GM18868 (cell line): ENCODE results near the gene PDE9A.
"Not testable (repeated sequence)": the region's sequence is repeated elsewhere in the genome, so short reads cannot be mapped to it uniquely, and the experiment has no call there.

Source experiments
- ATAC-seq: cut with Tn5 transposase; IDR thresholded peaks from one replicate; pipeline ENCODE4 v1.9.1; 2021; ENCODE audit warnings: mild to moderate bottlenecking, moderate library complexity; ENCODE audit not compliant: unreplicated experiment

PDE9A gene

GRCh38 chr21:42624095-42624790 is 29.2 kb upstream of the PDE9A start:
- no peak for ATAC-seq

GRCh38 chr21:42624936-42625335 is 28.5 kb upstream of the PDE9A start:
- ATAC-seq = no peak

DNA sequence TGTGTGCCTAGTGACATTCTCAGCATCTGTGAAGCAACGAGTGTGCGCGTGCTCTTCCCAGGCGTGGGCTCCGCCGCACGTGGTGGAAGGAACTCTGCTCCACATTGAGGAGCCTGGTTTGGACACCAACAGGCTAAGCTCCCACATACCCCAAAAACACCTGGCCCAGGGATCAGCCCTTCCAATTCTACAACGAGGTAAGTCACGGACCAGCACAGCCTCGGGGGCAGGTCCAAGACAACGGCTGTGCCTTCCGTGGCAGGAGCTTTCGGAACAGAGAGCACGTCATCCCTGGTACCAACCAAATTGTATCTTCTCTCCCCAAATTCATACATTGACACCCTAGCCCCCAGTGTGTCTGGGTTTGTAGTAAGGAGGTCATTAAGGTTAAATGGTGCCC is 27.2 kb upstream of the PDE9A start:
- ATAC-seq = no peak

- ATAC-seq = no peak
Measured at GRCh38 chr21:42627527-42628289, 25.7 kb upstream of the PDE9A start.

DNA sequence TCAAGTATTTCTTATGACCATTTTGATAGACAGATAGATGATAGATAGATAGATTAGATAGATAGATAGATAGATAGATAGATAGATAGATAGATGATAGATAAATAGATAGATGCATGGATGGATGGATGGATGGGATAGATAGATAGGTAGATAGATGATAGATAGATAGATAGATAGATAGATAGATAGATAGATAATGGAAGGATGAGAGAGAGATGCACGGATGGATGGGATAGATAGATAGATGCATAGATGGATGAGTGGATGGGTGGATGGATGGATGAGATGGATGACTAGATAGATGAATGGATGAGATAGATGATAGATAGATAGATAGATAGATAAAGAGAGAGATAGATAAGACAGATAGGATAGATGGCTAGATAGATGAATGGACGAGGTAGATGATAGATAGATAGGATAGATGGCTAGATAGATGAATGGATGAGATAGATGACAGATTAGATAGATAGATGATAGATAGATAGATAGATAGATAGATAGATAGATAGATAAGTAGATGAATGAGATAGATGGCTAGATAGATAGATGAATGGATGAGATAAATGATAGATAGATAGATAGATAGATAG is 24.9 kb upstream of the PDE9A start:
- ATAC-seq = not testable (repeated sequence)

DNA sequence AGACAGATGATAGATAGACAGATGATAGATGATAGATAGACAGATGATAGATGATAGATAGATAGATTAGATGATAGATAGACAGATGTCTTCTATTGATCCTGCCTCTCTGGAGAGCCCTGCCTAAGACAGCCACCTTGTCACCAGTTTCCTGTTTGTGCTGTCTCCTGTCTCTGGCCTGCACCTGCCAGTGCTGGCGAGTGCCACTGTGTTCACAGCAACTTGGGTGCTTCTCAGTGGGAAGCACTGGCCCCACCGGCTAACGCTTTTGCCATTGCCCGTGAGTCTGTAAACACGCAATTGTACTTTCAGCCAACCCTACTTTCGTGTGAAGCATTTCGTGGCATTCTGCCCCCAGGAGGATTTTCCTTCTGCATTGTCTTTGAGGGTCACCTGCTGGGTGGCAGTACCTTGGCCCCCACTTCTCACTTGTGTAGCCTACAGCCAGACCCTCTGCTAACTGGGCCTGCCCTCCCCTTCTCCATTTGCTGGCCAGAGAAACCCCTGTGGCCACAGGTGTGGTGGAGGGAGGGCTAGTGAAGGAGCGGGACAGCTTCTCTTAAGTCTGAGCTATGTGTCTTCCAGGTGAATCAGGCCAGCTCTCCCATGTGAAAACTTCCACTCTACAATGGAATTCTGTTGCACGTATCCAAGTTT is 23.4 kb upstream of the PDE9A start:
- ATAC-seq = no peak

DNA sequence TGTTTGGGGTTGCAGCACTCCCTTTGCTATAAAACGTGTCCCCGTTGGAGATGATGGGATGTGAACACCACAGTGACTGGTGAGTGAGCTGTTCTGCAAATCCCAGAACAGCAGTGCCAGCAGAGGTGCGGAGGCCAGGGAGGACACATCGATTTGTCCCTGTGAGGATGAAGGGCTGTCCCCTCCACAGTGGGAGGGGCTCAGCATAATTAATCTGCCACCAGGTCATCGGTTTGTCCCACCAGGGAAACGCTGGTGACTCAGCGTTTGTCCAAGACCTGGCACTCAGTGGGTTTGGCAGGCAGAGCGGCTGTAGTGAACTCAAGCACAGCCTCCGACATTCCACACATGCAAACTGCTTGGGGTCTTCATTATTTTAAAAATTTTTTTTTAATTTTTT is 22.8 kb upstream of the PDE9A start:
- ATAC-seq = no peak

DNA sequence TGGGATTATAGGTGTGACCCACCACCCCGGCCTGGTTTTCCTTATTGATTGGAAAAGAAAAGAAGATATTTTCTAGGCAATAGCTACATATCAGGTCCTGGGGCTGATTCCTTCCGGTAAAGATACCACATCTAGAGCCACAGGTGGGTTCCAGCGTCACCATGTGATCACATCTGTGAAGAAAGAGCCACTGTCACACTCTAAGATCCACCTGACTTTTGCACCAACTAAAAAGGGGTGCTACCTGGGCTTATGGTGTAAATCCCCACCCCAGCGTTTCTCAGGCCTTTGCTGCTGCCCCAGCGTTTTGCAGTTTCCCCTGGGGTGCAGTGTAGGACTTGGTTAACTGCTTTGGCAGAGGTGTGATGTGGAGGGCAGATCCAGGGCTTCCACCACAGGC is 22.3 kb upstream of the PDE9A start:
- ATAC-seq = no peak

DNA sequence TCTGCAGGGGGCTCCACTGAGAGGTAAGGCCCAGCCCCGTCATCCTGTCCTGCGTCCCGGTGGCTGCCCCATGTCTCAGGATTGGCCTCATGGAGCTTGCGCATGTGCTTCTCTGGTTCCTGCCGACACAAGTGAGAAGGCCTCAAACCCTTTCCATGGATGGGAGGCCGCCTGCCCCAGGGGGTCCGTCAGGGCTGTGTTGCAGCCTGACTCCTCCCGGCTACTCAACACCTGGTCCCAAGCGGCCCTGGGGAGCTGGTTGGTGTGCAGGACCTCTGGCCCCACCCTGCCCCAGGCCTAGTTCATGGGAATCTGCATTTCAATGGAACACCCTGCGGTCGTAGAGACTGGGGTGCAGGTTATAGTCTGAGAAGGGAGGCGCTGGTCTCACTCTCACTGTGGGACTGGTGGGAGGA is 21.1 kb upstream of the PDE9A start:
- ATAC-seq = no peak

DNA sequence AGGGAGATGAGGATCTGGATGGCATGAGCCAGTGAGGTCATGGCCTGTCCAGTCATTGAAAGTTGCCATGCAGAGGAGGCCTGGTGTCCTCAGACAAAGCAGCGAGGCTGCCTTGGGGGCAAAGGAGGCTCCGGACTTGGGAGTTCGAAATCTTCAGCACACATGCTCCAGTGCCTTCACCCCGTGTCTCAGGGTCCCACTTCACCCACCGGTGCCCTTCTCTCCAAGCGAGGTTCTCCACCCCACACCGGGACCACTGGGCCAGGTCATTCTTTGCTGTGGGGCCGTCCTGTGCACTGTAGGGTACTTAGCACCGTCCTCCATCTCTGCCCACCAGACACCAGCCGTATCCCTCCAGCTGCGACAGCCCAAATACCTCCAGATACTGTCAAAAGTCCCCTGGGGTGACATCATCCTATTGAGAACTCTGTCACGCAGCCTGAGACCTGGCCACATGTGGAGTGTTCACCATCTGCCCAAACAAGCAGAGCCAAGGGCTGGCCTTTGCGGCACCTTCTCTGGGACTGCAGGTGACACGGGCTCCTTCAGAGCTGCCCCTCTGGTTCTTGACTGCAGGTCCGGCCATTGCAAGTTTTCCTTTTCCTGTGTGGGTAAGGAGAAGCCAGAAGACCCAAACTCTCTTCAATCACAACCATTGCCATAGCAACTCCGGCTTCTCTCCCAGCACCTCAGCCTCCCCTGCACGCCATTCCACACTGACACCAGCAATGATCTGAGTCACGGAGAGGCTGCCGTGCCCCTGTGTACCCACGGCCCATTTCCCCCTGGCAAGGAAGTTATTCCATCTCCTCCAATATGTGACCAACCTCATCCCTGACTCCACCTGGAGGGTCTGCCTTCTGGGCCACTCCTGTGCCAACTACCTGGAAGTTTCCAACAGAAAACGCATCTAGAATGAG is 20.4 kb upstream of the PDE9A start:
- ATAC-seq = no peak

GRCh38 chr21:42633858-42634257 is 19.6 kb upstream of the PDE9A start:
- no peak for ATAC-seq

GRCh38 chr21:42635848-42636519 is 17.4 kb upstream of the PDE9A start:
- no peak for ATAC-seq

DNA sequence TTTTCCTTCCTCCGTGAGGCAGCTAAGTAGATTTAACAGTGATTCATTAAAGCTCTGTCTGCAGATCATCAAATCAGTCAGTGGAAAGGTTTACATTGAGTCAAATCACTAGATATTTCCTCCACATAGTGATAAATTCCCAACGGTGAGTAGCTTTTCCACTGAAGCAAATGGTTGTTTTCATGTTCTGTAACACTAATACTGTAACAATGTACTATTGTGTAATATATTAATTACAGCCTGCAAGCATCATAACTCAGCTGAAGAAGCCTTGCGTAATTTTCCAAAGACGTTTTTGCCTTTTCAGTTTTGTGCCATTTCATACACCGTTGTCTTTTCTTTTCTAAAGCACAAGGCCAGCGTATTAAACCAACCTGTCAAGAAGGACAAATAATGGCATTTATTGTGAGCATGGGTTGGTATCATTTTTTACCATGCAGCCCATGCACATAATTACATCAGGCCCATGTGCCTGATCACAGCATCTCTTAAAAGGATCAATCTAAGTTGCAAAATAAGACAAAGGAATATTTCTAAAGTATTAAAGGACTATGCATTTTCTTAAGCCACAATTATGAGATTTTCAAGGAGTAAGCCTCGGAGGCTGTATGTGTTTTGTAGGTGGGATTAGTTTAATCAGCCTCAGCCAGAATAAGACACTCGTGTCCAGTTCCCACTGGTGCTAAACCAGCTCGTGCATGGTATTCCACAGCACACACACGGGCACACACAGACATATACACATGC is 16.7 kb upstream of the PDE9A start:
- ATAC-seq = no peak

- no peak for ATAC-seq
Measured at GRCh38 chr21:42637267-42638041, 16.0 kb upstream of the PDE9A start.

DNA sequence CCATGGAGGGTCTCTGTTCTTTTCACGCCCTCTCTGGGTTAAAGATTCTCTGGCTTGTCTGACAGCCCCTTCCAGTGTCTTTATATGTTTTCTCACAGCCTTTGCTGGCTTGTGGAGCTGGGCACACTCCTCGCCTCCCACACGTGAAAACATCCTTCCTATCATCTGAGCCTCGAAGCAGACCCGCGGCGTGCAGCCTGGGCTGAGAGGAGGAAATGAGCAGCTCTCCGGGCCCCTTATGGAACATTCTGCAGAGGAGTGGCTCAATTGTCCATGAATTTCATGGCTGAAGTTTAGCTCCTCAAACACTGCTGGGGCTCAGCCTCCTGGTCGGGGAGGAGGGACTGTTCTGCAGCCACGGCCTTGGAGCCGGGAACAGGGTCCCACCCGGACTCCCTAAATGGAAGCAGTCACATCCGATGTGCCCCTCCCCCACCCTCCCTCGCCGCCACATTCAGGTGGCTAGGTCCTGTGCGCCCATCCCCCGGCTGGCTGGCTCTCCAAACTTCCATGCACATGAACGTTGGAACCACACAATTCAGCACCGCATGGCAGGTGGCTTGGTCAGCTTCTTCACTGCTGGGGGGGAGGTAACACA is 15.1 kb upstream of the PDE9A start:
- no peak for ATAC-seq

DNA sequence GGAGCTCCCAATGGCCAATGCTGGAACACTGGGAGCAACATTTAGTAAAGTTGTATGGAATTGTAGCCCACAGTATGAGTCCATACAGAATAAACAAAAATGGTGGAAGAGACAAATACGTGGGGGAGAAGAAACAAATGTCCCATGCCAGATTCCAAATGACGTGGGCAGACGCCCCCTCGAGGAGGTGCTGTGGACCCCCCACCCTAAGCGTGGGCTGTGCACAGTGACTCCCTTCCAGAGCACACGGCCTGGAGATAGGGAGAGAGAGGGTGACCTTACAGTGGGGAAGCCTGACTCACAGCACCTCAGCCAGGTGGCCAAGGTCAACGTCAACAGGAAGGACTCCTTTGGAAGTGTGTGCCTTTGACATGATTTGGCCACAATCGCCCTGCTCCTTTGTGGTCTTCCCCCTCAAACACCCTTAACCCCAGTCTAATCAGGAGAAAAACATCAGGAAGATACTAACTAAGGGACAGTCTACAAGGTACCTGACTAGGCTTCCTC is 13.7 kb upstream of the PDE9A start:
- ATAC-seq = no peak

- ATAC-seq = no peak
Measured at GRCh38 chr21:42640486-42640885, 12.9 kb upstream of the PDE9A start.
